ENCODE measurements around the gene CASP6.

The CASP6 gene

GRCh38 chr4:109675181-109675580 is 28.1 kb downstream of the CASP6 start:
- no peak for TF ChIP-seq Cebpa-rat (IDR thresholded peaks at IDR 0.05)
- Histone ChIP-seq H3K4me1 (no peaks in the 10 kb centered on the region), H3K36me3 (peaks cover 15% of the 10 kb centered on the region)

GRCh38 chr4:109673303-109673702 is 29.9 kb downstream of the CASP6 start:
- Histone ChIP-seq H3K27me3 (no peaks in the 10 kb centered on the region), H3K27ac (no peak overlapping the region), H3K4me1 (no peaks in the 10 kb centered on the region), H3K4me2 (no peak overlapping the region), H3K36me3 (peaks cover 7% of the 10 kb centered on the region), H3K4me3 (no peak overlapping the region), H3K9ac (no peak overlapping the region), H3K9me3 (peaks cover 22% of the 10 kb centered on the region), H4K20me1 (no peaks in the 10 kb centered on the region)
- no peak for TF ChIP-seq Cebpa-rat (IDR thresholded peaks at IDR 0.05)

More at GRCh38 chr4:109675181-109675580, 28.1 kb downstream of the CASP6 start:
- H3K4me2 ChIP-seq = no peak overlapping the region
- H3K4me3 ChIP-seq = no peak overlapping the region
- no peaks in the 10 kb centered on the region for H4K20me1 ChIP-seq
- H3K27ac ChIP-seq = no peak overlapping the region
- H3K27me3 ChIP-seq = no peaks in the 10 kb centered on the region
- no peak overlapping the region for H3K9ac ChIP-seq
- H3K9me3 ChIP-seq = peaks cover 40% of the 10 kb centered on the region

- Histone ChIP-seq H3K4me1 (no peaks in the 10 kb centered on the region), H3K9ac (no peak overlapping the region)
- no peak for TF ChIP-seq Cebpa-rat (IDR thresholded peaks at IDR 0.05)
Measured at GRCh38 chr4:109672169-109672930, 30.9 kb downstream of the CASP6 start.

GRCh38 chr4:109671350-109671749 is 31.9 kb downstream of the CASP6 start:
- TF ChIP-seq Cebpa-rat (IDR thresholded peaks at IDR 0.05) = no peak
- Histone ChIP-seq H3K4me1 (no peaks in the 10 kb centered on the region), H4K20me1 (no peaks in the 10 kb centered on the region), H3K27me3 (no peaks in the 10 kb centered on the region), H3K9ac (no peak overlapping the region), H3K4me2 (no peak overlapping the region), H3K27ac (no peak overlapping the region), H3K9me3 (peaks cover 17% of the 10 kb centered on the region), H3K36me3 (peaks cover 6% of the 10 kb centered on the region; the same call in 1 of the 2 replicates), H3K4me3 (no peak overlapping the region)

More at GRCh38 chr4:109672169-109672930, 30.9 kb downstream of the CASP6 start:
- Histone ChIP-seq H3K27ac (no peak overlapping the region), H3K9me3 (peaks cover 17% of the 10 kb centered on the region), H3K36me3 (peaks cover 6% of the 10 kb centered on the region; the same call in 1 of the 2 replicates), H4K20me1 (no peaks in the 10 kb centered on the region), H3K27me3 (no peaks in the 10 kb centered on the region), H3K4me3 (no peak overlapping the region), H3K4me2 (no peak overlapping the region)

GRCh38 chr4:109665783-109666485 is 37.3 kb downstream of the CASP6 start:
- no peaks in the 10 kb centered on the region for H3K27me3 ChIP-seq
- no peak overlapping the region for H3K4me2 ChIP-seq
- 0 out of 2 replicates have a peak, but pooled peaks cover 8% of the 10 kb centered on the region for H3K9me3 ChIP-seq
- no peak overlapping the region for H3K9ac ChIP-seq
- no peak overlapping the region for H3K27ac ChIP-seq
- no peak overlapping the region for H3K4me3 ChIP-seq
- H4K20me1 ChIP-seq = no peaks in the 10 kb centered on the region
- no peak for TF ChIP-seq Cebpa-rat (IDR thresholded peaks at IDR 0.05)
- no peaks in the 10 kb centered on the region for H3K4me1 ChIP-seq
- H3K36me3 ChIP-seq = peaks cover 10% of the 10 kb centered on the region; the same call in 1 of the 2 replicates

GRCh38 chr4:109662771-109663170 is 40.5 kb downstream of the CASP6 start:
- Histone ChIP-seq H3K36me3 (0 out of 2 replicates have a peak, but pooled peaks cover 4% of the 10 kb centered on the region), H3K27me3 (no peaks in the 10 kb centered on the region), H3K27ac (no peak overlapping the region), H3K4me1 (no peaks in the 10 kb centered on the region), H3K4me3 (no peak overlapping the region), H3K9ac (no peak overlapping the region), H4K20me1 (no peaks in the 10 kb centered on the region), H3K9me3 (no peaks in the 10 kb centered on the region), H3K4me2 (no peak overlapping the region)
- no peak for TF ChIP-seq Cebpa-rat (IDR thresholded peaks at IDR 0.05)

- Histone ChIP-seq H3K4me3 (no peak overlapping the region), H3K27me3 (no peaks in the 10 kb centered on the region), H3K9me3 (no peaks in the 10 kb centered on the region), H3K36me3 (0 out of 2 replicates have a peak, but pooled peaks cover 4% of the 10 kb centered on the region), H3K4me1 (no peaks in the 10 kb centered on the region), H3K9ac (no peak overlapping the region), H4K20me1 (no peaks in the 10 kb centered on the region), H3K27ac (no peak overlapping the region), H3K4me2 (no peak overlapping the region)
- TF ChIP-seq Cebpa-rat (IDR thresholded peaks at IDR 0.05) = no peak
Measured at GRCh38 chr4:109662116-109662515, 41.1 kb downstream of the CASP6 start.

- Histone ChIP-seq H3K4me2 (no peak overlapping the region), H3K4me1 (no peaks in the 10 kb centered on the region), H3K27ac (no peak overlapping the region), H3K9ac (no peak overlapping the region), H4K20me1 (no peaks in the 10 kb centered on the region), H3K27me3 (no peaks in the 10 kb centered on the region), H3K36me3 (0 out of 2 replicates have a peak, but pooled peaks cover 4% of the 10 kb centered on the region), H3K9me3 (no peaks in the 10 kb centered on the region), H3K4me3 (no peak overlapping the region)
- no peak for TF ChIP-seq Cebpa-rat (IDR thresholded peaks at IDR 0.05)
Measured at GRCh38 chr4:109658871-109659410, 44.3 kb downstream of the CASP6 start.

GRCh38 chr4:109657854-109658418 is 45.3 kb downstream of the CASP6 start:
- peaks cover 3% of the 10 kb centered on the region; the same call in 1 of the 2 replicates for H3K9me3 ChIP-seq
- no peak overlapping the region for H3K4me3 ChIP-seq
- H3K9ac ChIP-seq = no peak overlapping the region
- no peak overlapping the region for H3K27ac ChIP-seq
- H3K36me3 ChIP-seq = no peaks in the 10 kb centered on the region
- TF ChIP-seq Cebpa-rat (IDR thresholded peaks at IDR 0.05) = no peak
- H3K4me2 ChIP-seq = no peak overlapping the region
- no peaks in the 10 kb centered on the region for H3K4me1 ChIP-seq
- no peaks in the 10 kb centered on the region for H3K27me3 ChIP-seq
- H4K20me1 ChIP-seq = no peaks in the 10 kb centered on the region
